Fibroblast of mammary gland (primary cell): ENCODE results near the gene EXOSC9.
"Not testable (repeated sequence)": the region's sequence is repeated elsewhere in the genome, so short reads cannot be mapped to it uniquely, and the experiment has no call there.

Experiments
- DNase-seq: peaks from one replicate; pipeline ENCODE4 v3.0.0-alpha.2; 2010; ENCODE audit warnings: low read depth
- H3K4me3 ChIP-seq: 2 replicates; pipeline ENCODE4 v1.5.1; 2011; ENCODE audit warnings: low read depth, mild to moderate bottlenecking, low read length, moderate library complexity; ENCODE audit not compliant: control insufficient read depth
- TF ChIP-seq, protein P1 (sequence below): conservative IDR thresholded peaks from 2 replicates; pipeline ENCODE4 v1.5.1; 2011; ENCODE audit warnings: low read depth, low read length, inconsistent platforms; ENCODE audit not compliant: control insufficient read depth, insufficient read depth

Gene EXOSC9, protein sequence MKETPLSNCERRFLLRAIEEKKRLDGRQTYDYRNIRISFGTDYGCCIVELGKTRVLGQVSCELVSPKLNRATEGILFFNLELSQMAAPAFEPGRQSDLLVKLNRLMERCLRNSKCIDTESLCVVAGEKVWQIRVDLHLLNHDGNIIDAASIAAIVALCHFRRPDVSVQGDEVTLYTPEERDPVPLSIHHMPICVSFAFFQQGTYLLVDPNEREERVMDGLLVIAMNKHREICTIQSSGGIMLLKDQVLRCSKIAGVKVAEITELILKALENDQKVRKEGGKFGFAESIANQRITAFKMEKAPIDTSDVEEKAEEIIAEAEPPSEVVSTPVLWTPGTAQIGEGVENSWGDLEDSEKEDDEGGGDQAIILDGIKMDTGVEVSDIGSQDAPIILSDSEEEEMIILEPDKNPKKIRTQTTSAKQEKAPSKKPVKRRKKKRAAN

DNA sequence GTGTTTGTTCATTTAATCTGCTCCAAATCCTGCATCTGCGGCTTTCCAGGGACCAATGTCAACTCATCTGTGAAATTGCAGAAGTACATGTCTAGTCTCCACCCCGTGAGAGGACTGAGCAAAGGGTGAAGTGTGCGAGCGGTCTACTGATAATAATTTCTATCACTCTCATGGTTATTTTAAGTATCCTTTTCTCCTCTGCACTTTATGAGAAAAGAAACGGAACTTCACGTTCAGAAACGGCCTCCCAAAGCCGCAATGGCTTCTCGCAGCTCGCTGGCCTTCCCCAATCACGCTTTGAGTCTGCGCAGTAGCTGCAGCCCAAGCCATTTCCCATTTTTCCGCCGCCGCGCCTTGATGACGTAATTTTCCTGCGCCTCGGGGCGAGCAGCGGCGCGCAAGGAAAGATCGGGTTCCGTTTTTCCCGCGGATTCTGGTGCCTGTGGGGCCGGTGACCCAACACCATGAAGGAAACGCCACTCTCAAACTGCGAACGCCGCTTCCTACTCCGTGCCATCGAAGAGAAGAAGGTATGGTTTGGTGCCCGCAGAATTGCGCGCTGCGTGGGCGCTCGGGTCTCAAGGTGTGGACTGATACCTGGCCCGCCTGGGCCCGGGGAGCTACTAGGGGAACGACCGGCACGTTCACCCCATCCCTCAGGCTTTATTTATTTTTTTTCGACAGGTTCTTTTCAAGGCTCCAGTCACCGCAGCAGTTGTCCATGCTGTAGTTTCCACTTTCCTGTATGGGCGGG lies at the start of gene EXOSC9:
TSS of gene EXOSC9 (plus strand) at position 363 of the 754 bp plus-strand sequence. CDS start at position 465, 102 bp downstream.
- H3K4me3 ChIP-seq, result peak within 1 kb of the TSS; percentile 89
- TF ChIP-seq, protein P1, sequence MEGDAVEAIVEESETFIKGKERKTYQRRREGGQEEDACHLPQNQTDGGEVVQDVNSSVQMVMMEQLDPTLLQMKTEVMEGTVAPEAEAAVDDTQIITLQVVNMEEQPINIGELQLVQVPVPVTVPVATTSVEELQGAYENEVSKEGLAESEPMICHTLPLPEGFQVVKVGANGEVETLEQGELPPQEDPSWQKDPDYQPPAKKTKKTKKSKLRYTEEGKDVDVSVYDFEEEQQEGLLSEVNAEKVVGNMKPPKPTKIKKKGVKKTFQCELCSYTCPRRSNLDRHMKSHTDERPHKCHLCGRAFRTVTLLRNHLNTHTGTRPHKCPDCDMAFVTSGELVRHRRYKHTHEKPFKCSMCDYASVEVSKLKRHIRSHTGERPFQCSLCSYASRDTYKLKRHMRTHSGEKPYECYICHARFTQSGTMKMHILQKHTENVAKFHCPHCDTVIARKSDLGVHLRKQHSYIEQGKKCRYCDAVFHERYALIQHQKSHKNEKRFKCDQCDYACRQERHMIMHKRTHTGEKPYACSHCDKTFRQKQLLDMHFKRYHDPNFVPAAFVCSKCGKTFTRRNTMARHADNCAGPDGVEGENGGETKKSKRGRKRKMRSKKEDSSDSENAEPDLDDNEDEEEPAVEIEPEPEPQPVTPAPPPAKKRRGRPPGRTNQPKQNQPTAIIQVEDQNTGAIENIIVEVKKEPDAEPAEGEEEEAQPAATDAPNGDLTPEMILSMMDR, result no peak
- DNase-seq, result peak; percentile 92

DNA sequence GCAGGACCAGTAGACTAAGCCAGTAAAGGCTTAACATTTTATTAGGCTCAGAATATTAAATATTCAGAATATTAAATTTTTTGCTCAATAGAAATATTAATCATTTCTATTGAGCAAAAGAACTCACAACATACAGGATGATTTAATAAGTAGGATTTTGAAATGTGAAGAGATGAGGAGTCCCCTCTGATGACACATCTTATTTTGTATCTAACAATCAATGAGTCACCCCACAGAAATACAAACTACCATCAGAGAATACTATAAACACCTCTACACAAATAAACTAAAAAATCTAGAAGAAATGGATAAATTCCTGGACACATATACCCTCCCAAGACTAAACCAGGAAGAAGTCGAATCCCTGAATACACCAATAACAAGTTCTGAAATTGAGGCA lies 49.0 kb upstream of the EXOSC9 start:
- not testable (repeated sequence) for H3K4me3 ChIP-seq
- peak; percentile 60 for DNase-seq

DNA sequence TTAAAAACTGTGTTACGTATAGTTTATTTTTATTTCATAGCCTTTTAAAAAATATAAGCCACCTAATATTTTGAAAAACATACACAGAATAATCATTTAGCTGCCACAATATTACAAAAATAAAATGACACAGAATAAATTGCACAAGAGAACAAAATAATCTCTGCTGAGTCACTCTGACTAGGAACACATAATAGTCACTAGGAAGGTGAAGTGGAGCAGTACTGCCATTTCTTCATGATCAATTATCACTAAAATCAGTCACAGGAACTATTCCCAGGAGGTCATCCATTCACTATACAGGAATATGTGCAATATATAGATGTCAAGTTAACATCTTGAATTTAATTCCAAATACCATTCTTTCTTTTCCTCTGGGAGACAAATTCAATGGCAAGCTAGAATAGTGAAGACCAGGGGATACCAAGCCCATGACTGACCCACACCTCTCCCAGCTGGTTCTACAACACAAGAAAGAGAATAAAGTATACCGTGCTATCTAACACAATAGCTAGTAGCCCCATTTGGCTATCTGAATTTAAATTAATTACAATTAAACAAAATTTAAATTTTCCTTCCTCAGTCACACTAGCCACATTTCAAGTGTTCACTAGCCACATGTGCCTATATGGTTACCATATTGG lies 42.1 kb upstream of the EXOSC9 start:
- no peak overlapping the region for H3K4me3 ChIP-seq
- TF ChIP-seq, protein P1, result no peak
- DNase-seq, result peak; percentile 64

DNA sequence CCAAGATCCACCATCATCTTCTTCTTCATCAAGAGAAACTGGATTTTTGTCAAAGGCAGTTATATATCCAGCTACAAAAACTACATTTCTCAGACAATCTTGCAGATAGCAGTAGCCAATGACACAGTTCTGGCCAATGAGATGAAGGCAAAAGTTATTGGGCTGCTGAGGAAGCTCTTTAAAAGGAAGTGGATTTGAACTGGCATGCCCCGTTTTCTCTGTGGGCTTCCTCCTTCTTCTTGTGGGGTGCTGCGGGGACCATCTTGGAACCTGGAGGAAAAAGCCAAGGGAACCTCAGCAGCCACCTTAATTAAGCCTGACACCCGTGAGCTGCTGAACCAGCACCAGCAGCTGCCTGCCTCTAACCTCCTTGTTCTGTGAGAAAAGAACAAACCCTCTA lies 40.9 kb upstream of the EXOSC9 start:
- TF ChIP-seq, protein P1, result no peak
- no peak for DNase-seq
- no peak overlapping the region for H3K4me3 ChIP-seq

DNA sequence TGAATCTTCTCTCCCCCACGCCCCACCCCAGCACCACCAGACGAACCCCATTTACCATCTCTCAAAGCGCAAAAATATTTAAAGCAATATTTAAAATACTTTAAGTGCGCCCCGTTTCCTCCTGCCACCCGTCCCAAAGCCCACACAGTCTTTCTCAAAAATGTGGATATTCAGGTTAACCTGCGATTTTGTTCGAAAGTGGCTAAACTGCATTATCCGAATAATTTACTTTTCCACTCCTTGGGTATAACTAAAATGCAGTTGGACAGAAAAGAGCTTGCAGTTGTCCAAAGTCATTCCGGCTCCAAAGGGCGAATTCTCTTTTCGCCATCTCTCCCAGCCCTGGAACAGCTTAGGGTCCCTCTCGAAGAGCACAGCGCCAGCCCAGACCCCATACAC lies 36.8 kb upstream of the EXOSC9 start:
- TF ChIP-seq, protein P1, result no peak
- H3K4me3 ChIP-seq, result peak overlapping the region; percentile 57
- no peak for DNase-seq

DNA sequence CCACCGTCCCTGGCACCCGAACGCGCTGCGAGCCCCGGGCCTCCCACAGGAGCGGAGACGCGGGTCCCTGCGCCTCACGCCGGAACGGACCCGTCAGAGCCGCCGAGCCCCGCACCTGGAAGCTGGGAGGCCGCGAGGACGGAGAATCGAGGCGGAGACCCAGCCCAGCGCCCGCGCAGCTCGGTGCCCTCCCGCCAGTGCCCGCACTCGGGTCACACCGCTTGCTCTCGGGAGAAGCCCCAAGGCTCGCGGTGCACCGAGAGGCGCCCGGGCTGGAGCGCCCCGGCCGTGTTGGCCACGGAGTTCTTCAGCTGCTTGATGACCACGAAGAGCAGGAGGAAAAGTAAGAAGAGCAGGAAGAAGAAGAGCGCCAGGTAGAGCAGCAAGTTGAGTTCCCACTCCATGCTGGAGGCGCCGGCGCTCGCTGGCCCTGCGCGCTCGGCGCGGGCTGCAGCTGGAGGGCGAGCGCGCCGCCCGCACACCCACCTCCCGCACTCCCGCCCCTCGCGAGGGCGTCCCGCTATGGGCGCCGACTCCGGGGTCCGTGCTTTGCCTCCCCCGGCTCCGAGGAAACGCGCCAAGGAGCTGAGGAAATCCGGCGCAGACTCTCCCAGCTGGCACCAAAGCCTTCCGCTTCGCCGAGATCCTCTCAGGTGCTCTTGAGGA lies 36.3 kb upstream of the EXOSC9 start, which contains the start of gene SMIM43:
TSS of gene SMIM43 (minus strand) at position 463 of the 666 bp plus-strand sequence. CDS start at position 404, 59 bp downstream.
- no peak for DNase-seq
- TF ChIP-seq, protein P1, result no peak
- peak within 1 kb of the TSS; percentile 57 for H3K4me3 ChIP-seq

DNA sequence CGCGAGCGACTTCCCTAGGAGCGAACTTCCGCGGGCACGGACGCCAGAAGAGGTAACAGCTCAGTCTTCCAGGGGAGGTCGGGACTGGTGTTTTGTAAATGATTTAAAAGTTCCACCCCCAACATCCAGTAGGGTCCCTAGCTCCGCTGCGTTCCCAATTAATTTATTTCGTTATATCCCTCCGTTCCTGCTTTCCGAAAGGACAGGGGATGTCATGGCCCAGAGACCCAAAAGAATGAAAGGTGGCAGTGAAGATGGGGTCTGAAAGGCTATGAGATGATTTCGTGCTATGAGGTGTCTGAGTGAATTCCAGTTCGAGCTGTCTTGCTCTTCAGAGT lies 35.8 kb upstream of the EXOSC9 start:
- DNase-seq, result no peak
- peak overlapping the region; percentile 57 for H3K4me3 ChIP-seq
- TF ChIP-seq, protein P1, result no peak
